Measurements from ENCODE around the gene CCL26. TPM values are rescaled to one million over a fixed set of nuclear protein-coding genes. Genes with fewer than 3 reads are reported as not detected.

CCL26 gene
- total RNA-seq, 4 donors from 2014 or later: 1.2 to 2.0 TPM; not detected in 2

DNA sequence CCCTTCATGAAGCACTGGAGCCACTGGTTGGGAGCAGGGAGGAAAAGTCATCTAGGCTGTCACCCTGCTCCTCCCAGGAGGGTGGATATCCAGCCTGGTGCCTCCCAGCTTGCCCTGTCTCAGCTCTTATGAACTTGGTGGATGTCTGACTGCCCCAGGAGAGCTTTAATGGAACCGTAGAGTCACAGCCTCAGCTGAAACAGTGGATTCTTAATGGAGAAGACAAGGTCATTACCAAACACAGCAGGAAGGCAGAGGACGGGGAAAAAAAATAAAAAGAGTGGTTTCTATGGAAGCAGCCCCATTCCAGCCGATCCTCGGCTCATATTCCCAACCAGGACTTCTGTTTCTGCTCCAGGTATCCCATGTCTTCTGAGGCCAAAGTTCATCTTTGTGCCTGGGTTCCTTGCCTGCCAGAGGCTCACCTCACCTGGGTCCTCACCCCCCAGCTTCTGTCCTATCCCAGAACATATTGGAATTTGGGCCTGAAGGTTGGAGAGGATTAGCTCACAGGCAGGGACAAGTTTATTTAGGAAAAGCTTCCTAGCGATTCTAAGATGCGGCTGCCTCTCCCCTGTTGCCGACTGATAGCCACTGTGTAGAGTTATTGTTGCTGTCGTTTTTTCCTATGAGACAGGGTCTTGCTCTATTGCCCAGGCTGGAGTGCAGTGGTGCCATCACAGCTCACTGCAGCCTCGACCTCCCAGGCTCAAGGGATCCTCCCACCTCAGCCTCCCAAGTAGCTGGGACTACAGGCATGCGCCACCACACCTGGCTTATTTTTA, 15.6 kb downstream of the CCL26 start:
- whole genome bisulfite sequencing: 81% methylated on average over 10 of the region's 10 CpGs
- no peaks in the 10 kb centered on the region for H3K27me3 ChIP-seq
- H3K36me3 ChIP-seq: no peaks in the 10 kb centered on the region
- H3K4me1 ChIP-seq: no peaks in the 10 kb centered on the region
- H3K27ac ChIP-seq (replicated peaks in 1 of 4): no peak overlapping the region
- no peak overlapping the region for H3K4me3 ChIP-seq
- DNase-seq (ENCODE audit: extremely low spot score): no peak
- intact Hi-C loops (cut with DNase I): no loop called here
- TF ChIP-seq, protein P1, sequence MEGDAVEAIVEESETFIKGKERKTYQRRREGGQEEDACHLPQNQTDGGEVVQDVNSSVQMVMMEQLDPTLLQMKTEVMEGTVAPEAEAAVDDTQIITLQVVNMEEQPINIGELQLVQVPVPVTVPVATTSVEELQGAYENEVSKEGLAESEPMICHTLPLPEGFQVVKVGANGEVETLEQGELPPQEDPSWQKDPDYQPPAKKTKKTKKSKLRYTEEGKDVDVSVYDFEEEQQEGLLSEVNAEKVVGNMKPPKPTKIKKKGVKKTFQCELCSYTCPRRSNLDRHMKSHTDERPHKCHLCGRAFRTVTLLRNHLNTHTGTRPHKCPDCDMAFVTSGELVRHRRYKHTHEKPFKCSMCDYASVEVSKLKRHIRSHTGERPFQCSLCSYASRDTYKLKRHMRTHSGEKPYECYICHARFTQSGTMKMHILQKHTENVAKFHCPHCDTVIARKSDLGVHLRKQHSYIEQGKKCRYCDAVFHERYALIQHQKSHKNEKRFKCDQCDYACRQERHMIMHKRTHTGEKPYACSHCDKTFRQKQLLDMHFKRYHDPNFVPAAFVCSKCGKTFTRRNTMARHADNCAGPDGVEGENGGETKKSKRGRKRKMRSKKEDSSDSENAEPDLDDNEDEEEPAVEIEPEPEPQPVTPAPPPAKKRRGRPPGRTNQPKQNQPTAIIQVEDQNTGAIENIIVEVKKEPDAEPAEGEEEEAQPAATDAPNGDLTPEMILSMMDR (IDR thresholded peaks at IDR 0.05): no peak
- TF ChIP-seq POLR2AphosphoS5 (IDR thresholded peaks at IDR 0.05): no peak
- no peak for TF ChIP-seq EP300 (IDR thresholded peaks at IDR 0.05)
- TF ChIP-seq POLR2A (IDR thresholded peaks at IDR 0.05; ENCODE audit: low read depth): no peak
- no peaks in the 10 kb centered on the region for H3K9me3 ChIP-seq

GRCh38 chr7:75743455-75743859, 28.6 kb downstream of the CCL26 start:
- Histone ChIP-seq H3K27ac (replicated peaks in 1 of 4) (no peak overlapping the region), H3K4me3 (no peak overlapping the region), H3K9me3 (no peaks in the 10 kb centered on the region), H3K27me3 (no peaks in the 10 kb centered on the region), H3K4me1 (peaks cover 1 to 15% (median 7%) of the 10 kb centered on the region in 4 donors), H3K36me3 (no peaks in the 10 kb centered on the region)
- DNase-seq (ENCODE audit: extremely low spot score): no peak
- intact Hi-C loops (cut with DNase I): loop anchor here (10.0 kb wide), 1 partner anchor 99 kb away; no protein-coding TSS in a partner anchor
- TF ChIP-seq POLR2A (IDR thresholded peaks at IDR 0.05; ENCODE audit: low read depth) (no peak), EP300 (IDR thresholded peaks at IDR 0.05) (no peak), POLR2AphosphoS5 (IDR thresholded peaks at IDR 0.05) (no peak)
- TF ChIP-seq, protein P1 (IDR thresholded peaks at IDR 0.05): no peak
- WGBS: 30% methylated on average over 4 of the region's 4 CpGs

DNA sequence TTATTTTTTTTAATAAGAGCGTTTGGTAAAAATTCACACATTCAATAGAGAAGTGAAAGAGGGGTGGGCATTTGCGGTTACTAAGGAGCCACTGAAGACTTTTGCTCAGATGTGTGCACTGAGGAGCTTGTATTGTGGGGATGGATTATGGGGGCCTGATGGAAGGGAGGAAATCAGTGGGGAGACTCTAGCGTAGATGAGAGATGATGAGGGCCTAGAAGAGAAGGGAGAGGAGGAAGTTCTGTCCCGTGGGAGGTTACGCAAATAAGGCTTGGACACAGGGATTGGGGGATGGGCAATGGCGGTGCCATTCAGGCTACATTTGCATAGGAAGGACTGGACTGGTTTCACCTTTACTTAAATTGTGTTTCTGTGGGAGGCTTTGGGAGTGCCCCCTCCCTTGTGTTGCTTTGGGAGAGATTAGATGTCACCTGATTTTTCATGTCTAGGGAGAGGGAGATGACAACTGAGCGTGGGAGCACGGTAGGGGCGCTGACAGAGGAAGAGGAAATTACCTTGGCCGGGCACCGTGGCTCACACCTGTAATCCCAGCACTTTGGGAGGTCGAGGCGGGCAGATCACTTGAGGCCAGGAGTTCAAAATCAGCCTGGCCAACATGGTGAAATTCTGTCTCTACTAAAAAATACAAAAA, 31.0 kb downstream of the CCL26 start:
- Histone ChIP-seq H3K27me3 (no peaks in the 10 kb centered on the region), H3K9me3 (no peaks in the 10 kb centered on the region), H3K36me3 (no peaks in the 10 kb centered on the region), H3K4me3 (no peak overlapping the region), H3K4me1 (peaks cover 18 to 32% (median 28%) of the 10 kb centered on the region in 4 donors), H3K27ac (replicated peaks in 1 of 4) (no peak overlapping the region)
- 66% methylated on average over 13 of the region's 13 CpGs for WGBS
- no peak for DNase-seq (ENCODE audit: extremely low spot score)
- intact Hi-C loops (cut with DNase I): loop anchor here (10.0 kb wide), 1 partner anchor 96 kb away; no protein-coding TSS in a partner anchor
- TF ChIP-seq EP300 (IDR thresholded peaks at IDR 0.05): no peak
- TF ChIP-seq, protein P1 (IDR thresholded peaks at IDR 0.05): no peak
- TF ChIP-seq POLR2A (IDR thresholded peaks at IDR 0.05; ENCODE audit: low read depth): no peak
- no peak for TF ChIP-seq POLR2AphosphoS5 (IDR thresholded peaks at IDR 0.05)

GRCh38 chr7:75739796-75740672, 32.0 kb downstream of the CCL26 start:
- TF ChIP-seq, protein P1 (IDR thresholded peaks at IDR 0.05): no peak
- TF ChIP-seq POLR2AphosphoS5 (IDR thresholded peaks at IDR 0.05) (no peak), EP300 (IDR thresholded peaks at IDR 0.05) (no peak), POLR2A (IDR thresholded peaks at IDR 0.05; ENCODE audit: low read depth) (no peak)
- no peak for DNase-seq (ENCODE audit: extremely low spot score)
- Histone ChIP-seq H3K27ac (replicated peaks in 1 of 4) (peak overlapping the region; percentile 89 to 92 (median 91)), H3K4me3 (peak overlapping the region; percentile 75 to 100 (median 94)), H3K36me3 (peaks cover 0 to 2% (median 0%) of the 10 kb centered on the region in 4 donors), H3K9me3 (no peaks in the 10 kb centered on the region), H3K4me1 (peaks cover 18 to 32% (median 28%) of the 10 kb centered on the region in 4 donors), H3K27me3 (no peaks in the 10 kb centered on the region)
- intact Hi-C loops (cut with DNase I): loop anchor here (10.0 kb wide), 1 partner anchor 95 kb away; no protein-coding TSS in a partner anchor
- WGBS: 63% methylated on average over 24 of the region's 26 CpGs
